HepG2 (cell line): ENCODE measurements around the gene LRRC28. TPM values are rescaled to one million over a fixed set of nuclear protein-coding genes. Genes with fewer than 3 reads are reported as not detected.

ENCODE experiments used
- CEBPB ChIP-seq: IDR thresholded peaks from 2 replicates; pipeline ENCODE4 v1.6.1; 2011; ENCODE audit warnings: low read depth, low read length, improper control_type of control experiment, borderline replicate concordance
- HIVEP1 ChIP-seq: sonication (generic); formaldehyde crosslinking; IDR thresholded peaks from 2 replicates; pipeline ENCODE4 v1.4.0; 2020; ENCODE audit warnings: mild to moderate bottlenecking, missing genetic modification reagents
- MAFF ChIP-seq: IDR thresholded peaks from 2 replicates; pipeline ENCODE4 v1.6.1; 2011; ENCODE audit warnings: low read depth, low read length, improper control_type of control experiment
- MTA1 ChIP-seq: sonication (generic); formaldehyde crosslinking; IDR thresholded peaks from 2 replicates; pipeline ENCODE4 v1.4.0; 2020; ENCODE audit warnings: missing genetic modification reagents, mild to moderate bottlenecking, borderline replicate concordance
- NFATC3 ChIP-seq: sonication (generic); formaldehyde crosslinking; IDR thresholded peaks from 2 replicates; pipeline ENCODE4 v1.5.1; 2020; ENCODE audit warnings: mild to moderate bottlenecking, missing genetic modification reagents
- SRSF4 ChIP-seq: fragments of 200-400 bp; formaldehyde crosslinking; IDR thresholded peaks from one replicate; pipeline ENCODE4 v1.6.1; 2018; ENCODE audit warnings: mild to moderate bottlenecking, low read depth, low read length, moderate library complexity; ENCODE audit not compliant: poor library complexity, severe bottlenecking
- TRIM24 ChIP-seq: sonication (generic); formaldehyde crosslinking; IDR thresholded peaks from 2 replicates; pipeline ENCODE4 v1.8.0; 2022; ENCODE audit warnings: mild to moderate bottlenecking, missing genetic modification reagents
- U2AF1 ChIP-seq: fragments of 200-400 bp; formaldehyde crosslinking; optimal IDR thresholded peaks from 2 replicates; pipeline ENCODE3; 2017; ENCODE audit warnings: mild to moderate bottlenecking, low read depth, low read length
- YY1 ChIP-seq: IDR thresholded peaks from 2 replicates; pipeline ENCODE4 v1.6.1; 2011; ENCODE audit warnings: low read length, low read depth, moderate library complexity, mild to moderate bottlenecking; ENCODE audit not compliant: insufficient read depth, insufficient replicate concordance
- ZFP37 ChIP-seq: sonication (generic); formaldehyde crosslinking; IDR thresholded peaks from 2 replicates; pipeline ENCODE4 v1.4.0; 2020; ENCODE audit warnings: missing genetic modification reagents, borderline replicate concordance
- ZFP90 ChIP-seq: sonication (generic); formaldehyde crosslinking; IDR thresholded peaks from 2 replicates; pipeline ENCODE4 v1.8.0; 2022; ENCODE audit warnings: missing genetic modification reagents, mild to moderate bottlenecking, inconsistent platforms, borderline replicate concordance
- ZNF496 ChIP-seq: sonication (generic); formaldehyde crosslinking; IDR thresholded peaks from 2 replicates; pipeline ENCODE4 v1.8.1; 2023; ENCODE audit warnings: mild to moderate bottlenecking, moderate library complexity, missing genetic modification reagents; ENCODE audit not compliant: insufficient replicate concordance
- ZNF605 ChIP-seq: sonication (generic); formaldehyde crosslinking; IDR thresholded peaks from 2 replicates; pipeline ENCODE4 v1.8.0; 2022; ENCODE audit warnings: mild to moderate bottlenecking, missing genetic modification reagents
- ZNF660 ChIP-seq: sonication (generic); formaldehyde crosslinking; IDR thresholded peaks from 2 replicates; pipeline ENCODE4 v1.5.1; 2020; ENCODE audit warnings: mild to moderate bottlenecking, low read depth, missing genetic modification reagents, borderline replicate concordance
- ZNF747 ChIP-seq: sonication (generic); formaldehyde crosslinking; IDR thresholded peaks from 2 replicates; pipeline ENCODE4 v1.8.1; 2023; ENCODE audit warnings: missing genetic modification reagents, mild to moderate bottlenecking, borderline replicate concordance
- polyA plus RNA-seq, 8 experiments: library from polyadenylated mRNA; depleted of rRNA in 3 of 8; stranded (reverse) in 7 of 8; unstranded in 1 of 8; fragments of >200 nt; fragmentation: Illumina TruSeq in 4 of 8; extraction: Trizol in 4 of 8; gene quantifications; 2 replicates each; pipeline versions ENCODE4 v1.2.1 to v1.2.3, GENCODE V29; 2011 to 2016; ENCODE audit warnings: low read depth in 4 of 8, missing spikeins in 1 of 8, mixed read lengths in 1 of 8; ENCODE audit not compliant: insufficient read depth in 1 of 8
- total RNA-seq, 5 experiments: library from RNA; depleted of rRNA; stranded (reverse); fragments of >200 nt; fragmentation: Illumina TruSeq; extraction: Trizol; gene quantifications; 2 replicates each; pipeline ENCODE4 v1.2.3, GENCODE V29; 2016; ENCODE audit warnings: low read depth in 1 of 5
- TF ChIP-seq, protein P1 (sequence below): sonication (generic); formaldehyde crosslinking; IDR thresholded peaks from 2 replicates; pipeline ENCODE4 v1.4.0; 2020; ENCODE audit warnings: mild to moderate bottlenecking, missing genetic modification reagents
- TF ChIP-seq, protein P2 (sequence below): sonication (generic); formaldehyde crosslinking; IDR thresholded peaks from 2 replicates; pipeline ENCODE4 v1.8.0; 2022; ENCODE audit warnings: low read depth, missing genetic modification reagents
- TF ChIP-seq, protein P3 (sequence below): sonication (generic); formaldehyde crosslinking; IDR thresholded peaks from 2 replicates; pipeline ENCODE4 v1.5.1; 2020; ENCODE audit warnings: missing genetic modification reagents, mild to moderate bottlenecking, borderline replicate concordance
- TF ChIP-seq, protein P4 (sequence below): sonication (generic); formaldehyde crosslinking; IDR thresholded peaks from 2 replicates; pipeline ENCODE4 v1.5.1; 2020; ENCODE audit warnings: mild to moderate bottlenecking, missing genetic modification reagents, borderline replicate concordance

The LRRC28 gene
- total and polyA plus RNA-seq, 2 of the 13 experiments (the other 11 are each of a cell fraction or from before 2014, with no cell fraction given) = 17.5 to 21.3 TPM

DNA sequence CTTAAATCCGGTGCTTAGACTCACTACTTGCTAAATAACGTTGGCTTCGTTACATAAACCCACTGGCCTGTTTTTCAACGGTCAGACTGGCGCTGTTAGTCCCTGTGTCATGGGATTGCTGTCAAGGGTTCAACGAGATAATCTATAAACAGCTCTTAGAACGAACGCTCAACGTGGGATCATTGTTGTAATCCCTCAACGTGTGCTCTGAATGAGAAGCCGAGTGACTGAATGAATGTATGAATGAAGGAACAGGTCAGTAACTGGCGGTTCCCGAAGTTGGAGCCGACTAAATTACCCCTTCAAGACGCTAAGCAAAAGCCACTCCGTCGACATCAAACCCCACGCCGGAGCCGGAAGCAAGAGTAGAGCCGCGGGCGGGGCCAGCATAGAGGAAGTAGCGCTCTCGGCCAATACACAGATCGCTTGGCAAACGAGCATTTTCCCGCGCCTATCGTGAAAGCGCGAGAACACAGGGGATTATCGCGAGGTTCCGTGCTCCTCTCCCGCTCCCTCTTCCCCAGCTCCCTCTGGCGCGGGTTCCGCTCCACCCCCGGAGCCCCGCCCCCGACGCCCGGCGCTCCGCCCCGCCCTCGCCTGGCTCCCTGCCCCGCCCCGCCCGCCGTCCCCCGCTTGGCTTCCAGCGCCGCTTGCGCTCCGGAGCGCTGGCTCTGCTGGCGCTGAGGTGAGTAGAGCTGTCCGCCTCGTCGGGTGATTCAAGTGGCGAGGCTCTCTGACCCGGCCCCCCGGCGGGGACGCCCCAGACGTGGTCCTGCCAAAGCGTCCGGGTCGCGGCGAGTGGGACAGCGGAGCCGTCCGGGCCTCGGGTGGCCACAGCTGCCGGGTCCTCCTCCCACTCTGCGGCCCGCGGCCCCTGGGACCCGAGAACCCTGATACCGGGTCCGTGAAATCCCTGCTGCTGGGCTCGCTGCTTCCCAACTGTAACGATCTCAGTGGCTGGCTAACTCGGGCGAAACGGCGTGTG is at the start of gene LRRC28 (continued):
- TF ChIP-seq, protein P1, sequence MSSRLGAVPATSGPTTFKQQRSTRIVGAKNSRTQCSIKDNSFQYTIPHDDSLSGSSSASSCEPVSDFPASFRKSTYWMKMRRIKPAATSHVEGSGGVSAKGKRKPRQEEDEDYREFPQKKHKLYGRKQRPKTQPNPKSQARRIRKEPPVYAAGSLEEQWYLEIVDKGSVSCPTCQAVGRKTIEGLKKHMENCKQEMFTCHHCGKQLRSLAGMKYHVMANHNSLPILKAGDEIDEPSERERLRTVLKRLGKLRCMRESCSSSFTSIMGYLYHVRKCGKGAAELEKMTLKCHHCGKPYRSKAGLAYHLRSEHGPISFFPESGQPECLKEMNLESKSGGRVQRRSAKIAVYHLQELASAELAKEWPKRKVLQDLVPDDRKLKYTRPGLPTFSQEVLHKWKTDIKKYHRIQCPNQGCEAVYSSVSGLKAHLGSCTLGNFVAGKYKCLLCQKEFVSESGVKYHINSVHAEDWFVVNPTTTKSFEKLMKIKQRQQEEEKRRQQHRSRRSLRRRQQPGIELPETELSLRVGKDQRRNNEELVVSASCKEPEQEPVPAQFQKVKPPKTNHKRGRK = no peak
- no peak for TF ChIP-seq SRSF4
- TF ChIP-seq ZFP90 (CRISPR knock-in tag) = no peak
- no peak for TF ChIP-seq NFATC3 (CRISPR knock-in tag)
- no peak for TF ChIP-seq ZFP37 (CRISPR knock-in tag)
- TF ChIP-seq, protein P2, sequence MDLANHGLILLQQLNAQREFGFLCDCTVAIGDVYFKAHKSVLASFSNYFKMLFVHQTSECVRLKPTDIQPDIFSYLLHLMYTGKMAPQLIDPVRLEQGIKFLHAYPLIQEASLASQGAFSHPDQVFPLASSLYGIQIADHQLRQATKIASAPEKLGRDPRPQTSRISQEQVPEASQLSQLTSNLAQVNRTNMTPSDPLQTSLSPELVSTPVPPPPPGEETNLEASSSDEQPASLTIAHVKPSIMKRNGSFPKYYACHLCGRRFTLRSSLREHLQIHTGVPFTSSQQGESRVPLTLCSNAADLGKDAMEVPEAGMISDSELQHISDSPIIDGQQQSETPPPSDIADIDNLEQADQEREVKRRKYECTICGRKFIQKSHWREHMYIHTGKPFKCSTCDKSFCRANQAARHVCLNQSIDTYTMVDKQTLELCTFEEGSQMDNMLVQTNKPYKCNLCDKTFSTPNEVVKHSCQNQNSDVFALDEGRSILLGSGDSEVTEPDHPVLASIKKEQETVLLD (CRISPR knock-in tag) = no peak
- TF ChIP-seq CEBPB = no peak
- no peak for TF ChIP-seq HIVEP1 (CRISPR knock-in tag)
- TF ChIP-seq ZNF660 (CRISPR knock-in tag) = no peak
- TF ChIP-seq MAFF = no peak
- no peak for TF ChIP-seq U2AF1
- peak; percentile 53 for TF ChIP-seq YY1
- TF ChIP-seq TRIM24 = no peak
- TF ChIP-seq, protein P3, sequence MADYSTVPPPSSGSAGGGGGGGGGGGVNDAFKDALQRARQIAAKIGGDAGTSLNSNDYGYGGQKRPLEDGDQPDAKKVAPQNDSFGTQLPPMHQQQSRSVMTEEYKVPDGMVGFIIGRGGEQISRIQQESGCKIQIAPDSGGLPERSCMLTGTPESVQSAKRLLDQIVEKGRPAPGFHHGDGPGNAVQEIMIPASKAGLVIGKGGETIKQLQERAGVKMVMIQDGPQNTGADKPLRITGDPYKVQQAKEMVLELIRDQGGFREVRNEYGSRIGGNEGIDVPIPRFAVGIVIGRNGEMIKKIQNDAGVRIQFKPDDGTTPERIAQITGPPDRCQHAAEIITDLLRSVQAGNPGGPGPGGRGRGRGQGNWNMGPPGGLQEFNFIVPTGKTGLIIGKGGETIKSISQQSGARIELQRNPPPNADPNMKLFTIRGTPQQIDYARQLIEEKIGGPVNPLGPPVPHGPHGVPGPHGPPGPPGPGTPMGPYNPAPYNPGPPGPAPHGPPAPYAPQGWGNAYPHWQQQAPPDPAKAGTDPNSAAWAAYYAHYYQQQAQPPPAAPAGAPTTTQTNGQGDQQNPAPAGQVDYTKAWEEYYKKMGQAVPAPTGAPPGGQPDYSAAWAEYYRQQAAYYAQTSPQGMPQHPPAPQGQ = no peak
- peak; percentile 73 for TF ChIP-seq ZNF605 (CRISPR knock-in tag)
- no peak; the same call in 1 of the 2 replicates for TF ChIP-seq ZNF747 (CRISPR knock-in tag)
- TF ChIP-seq, protein P4, sequence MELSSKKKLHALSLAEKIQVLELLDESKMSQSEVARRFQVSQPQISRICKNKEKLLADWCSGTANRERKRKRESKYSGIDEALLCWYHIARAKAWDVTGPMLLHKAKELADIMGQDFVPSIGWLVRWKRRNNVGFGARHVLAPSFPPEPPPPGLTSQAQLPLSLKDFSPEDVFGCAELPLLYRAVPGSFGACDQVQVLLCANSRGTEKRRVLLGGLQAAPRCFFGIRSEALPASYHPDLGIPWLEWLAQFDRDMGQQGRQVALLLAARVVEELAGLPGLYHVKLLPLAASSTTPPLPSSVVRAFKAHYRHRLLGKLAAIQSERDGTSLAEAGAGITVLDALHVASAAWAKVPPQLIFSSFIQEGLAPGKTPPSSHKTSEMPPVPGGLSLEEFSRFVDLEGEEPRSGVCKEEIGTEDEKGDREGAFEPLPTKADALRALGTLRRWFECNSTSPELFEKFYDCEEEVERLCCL (CRISPR knock-in tag) = no peak
- no peak for TF ChIP-seq ZNF496 (CRISPR knock-in tag)
- no peak for TF ChIP-seq MTA1 (CRISPR knock-in tag)
